Right renal cortex interstitium (tissue), 3 donors: ENCODE results near the gene TOP3B. TPM values are rescaled to one million over a fixed set of nuclear protein-coding genes. Genes with fewer than 3 reads are reported as not detected.
"Not testable (repeated sequence)": the region's sequence is repeated elsewhere in the genome, so short reads cannot be mapped to it uniquely, and the experiment has no call there.

Source experiments
- DNase-seq, 3 donors: peaks; one replicate each; pipeline ENCODE4 v3.0.0-alpha.2; 2013; ENCODE audit warnings: low read depth in 3 of 3, low spot score in 2 of 3
- polyA plus RNA-seq, 3 donors: library from polyadenylated mRNA; unstranded; fragments of 120-200 nt; gene quantifications; one replicate each; pipeline ENCODE4 v1.2.1, GENCODE V29; 2013; ENCODE audit not compliant: insufficient read length in 3 of 3

Gene TOP3B
- polyA plus RNA-seq, 3 donors: 22.4 to 27.8 (median 22.9) TPM

DNA sequence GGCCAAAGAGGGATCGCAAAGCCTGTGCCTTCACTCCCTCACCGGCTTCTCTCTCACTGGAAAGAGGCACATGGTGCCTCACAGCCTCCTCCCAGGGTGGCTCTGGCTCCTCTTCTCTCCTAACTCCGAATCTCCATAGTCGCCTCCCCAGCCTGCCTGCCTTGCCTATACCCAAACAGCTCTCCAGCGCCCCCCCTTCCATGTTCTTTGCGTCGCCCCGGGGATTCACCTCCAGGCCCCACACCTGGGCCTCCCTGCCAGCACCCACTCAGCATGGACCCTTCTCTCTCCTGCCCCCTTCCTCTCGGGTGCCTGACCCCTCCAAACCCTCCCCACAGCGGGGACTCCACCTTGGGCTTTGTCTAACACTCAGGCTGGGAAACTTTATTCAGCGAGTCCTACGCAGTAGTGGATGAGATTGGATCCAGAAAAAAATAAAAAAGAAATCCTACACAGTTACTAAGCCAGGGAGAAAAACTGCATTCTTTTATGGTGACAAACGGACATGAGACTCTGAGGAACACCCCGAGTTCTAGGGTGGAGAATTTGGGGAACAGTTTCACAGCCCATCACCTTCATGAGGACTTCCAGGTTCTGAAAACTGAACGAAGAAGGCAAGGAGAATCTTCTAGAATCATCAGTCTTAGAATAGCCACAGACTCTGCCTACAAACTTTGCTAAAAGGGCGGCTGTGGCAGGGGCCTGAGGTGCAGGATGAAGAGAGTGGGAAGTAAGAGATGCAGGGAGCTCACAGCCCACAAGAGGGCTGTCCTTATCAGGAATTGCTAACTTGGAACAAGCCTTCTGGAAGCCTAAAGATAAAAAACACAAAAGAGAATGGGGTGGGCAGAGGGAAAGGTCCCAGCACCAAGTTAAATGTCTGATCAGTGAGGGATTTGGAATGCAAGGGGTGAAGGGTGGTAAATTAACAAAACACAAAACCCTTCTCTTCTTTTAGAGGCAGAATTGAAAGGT, 35.3 kb downstream of the TOP3B start:
- no peak for DNase-seq

DNA sequence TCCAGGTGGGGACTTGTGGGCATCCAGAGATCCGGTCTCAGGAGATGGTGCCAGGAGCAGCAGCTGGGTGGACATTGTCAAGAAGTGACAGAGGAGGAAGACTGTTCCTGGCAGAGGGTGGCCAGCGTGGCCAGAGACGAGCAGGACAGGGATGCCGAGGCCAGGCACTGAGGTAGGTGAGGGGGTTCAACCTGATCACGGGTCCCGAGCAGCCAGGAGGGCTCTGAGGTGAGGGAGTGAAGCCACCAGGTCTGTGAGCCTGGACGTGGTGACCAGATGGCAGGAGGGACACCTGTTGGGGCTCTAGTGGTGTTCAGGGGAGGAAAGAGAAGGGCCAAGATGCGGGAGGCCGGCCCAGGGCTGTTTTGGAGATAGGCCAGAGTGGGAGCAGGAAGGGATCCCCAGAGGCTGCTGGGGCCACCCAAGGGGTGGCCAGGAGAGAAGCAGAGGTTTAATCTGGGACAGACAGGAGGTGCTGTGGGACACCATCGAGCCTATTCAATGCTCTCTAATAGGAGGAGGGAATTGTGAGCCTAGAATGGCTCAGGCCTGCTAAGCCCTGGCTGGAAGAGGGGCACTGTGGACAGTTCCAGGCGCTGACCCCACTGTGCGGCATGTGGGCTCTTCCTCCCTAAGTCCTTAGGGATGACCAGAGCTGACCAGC, 36.2 kb downstream of the TOP3B start:
- no peak for DNase-seq

DNA sequence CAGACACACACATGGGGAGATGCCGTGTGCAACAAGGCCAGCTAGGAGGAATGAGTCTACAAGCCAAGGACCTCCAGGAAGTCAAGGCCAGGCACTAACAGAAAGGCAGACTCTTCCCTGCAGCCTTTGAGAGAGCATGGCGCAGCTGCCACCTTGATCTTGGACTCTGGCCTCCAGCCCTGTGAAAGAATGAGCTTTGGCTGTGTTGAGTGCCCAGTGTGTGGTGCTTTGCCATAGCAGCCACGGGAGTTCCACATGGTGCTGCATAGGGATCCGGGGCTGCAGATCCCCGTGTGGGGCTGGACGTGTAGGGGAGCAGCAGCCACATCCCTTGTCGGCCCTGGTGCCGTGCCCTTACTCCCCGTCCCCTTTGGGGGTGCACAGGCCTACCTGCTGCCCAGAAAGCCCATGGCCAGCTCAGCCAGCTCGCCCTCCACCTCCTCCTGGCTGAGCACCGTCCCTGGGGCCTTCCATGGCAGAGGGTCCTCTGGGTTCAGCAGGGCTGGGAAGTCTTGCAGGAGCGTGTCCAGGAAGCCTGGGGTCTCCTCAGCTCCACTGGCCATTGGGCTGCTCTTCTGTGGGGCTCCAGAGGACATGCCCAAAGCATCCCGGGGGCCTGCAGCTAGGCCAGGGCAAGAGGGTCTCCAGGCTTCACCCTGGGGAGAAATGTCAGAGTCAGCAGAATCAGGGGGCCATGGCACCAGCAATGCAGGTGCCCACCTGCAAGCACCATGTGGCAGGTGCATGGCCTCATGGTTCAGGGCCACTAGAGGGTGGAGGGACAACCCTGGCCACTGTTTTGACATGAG, 36.9 kb downstream of the TOP3B start:
- no peak for DNase-seq

DNA sequence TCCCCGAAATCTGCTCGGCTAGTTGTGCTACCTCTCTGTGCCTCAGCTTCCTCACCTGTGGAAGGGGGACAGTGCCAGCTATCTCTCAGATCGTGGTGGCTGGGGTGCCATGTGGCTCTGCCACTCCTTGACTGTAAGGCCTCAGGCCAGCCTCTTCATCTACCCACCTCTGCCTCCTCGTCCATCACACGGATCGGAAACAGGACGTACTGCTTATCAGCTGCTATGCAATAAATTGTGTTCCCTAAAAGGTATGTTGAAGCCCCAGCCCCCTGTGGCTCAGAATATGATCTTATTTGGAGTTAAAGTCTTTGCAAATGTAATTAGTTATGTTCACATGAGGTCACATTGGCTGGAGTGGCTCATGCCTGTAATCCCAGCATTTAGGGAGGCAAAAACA, 37.7 kb downstream of the TOP3B start:
- no peak for DNase-seq

DNA sequence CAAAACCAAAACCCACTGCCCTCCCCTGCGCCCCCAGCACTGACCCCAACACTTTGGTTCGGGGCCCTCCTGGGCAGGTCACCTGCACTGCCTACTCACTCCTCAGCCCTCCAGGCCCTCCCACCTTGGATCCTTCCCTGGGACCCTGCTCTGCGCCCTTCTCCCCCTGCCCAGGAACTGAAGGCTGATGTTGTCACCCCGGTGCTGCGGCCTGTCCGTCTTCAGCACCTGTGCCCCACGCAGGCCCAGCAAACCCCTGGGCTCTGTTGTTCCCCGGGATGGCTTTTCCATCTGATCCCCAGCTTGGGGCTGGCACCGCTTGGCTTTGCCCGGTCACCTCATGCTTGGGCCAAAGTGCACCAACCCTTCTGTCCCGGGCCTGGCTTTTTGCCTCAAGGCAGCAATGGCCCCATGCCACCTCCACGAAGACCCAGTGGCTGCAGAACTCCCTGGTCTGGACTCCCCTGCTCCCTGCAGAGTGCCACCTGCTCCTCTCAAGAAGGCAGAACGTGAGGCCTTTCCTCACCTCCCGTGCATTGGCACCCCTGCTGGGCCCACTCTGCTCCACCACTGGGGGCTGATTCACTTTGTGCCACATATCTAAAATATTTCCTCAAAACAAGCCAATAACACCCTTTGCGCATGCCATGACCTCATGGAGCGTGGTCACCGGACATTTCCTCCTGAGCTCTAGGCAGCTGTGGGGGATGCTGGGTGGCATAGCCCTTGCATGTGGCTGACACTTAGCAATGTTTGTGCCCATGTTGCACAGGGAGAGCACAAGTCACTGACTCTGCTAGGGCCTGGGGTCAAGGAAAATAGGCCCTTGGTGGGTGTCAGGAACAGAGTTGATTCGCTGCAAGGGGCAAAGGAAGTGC, 38.8 kb downstream of the TOP3B start:
- no peak for DNase-seq

DNA sequence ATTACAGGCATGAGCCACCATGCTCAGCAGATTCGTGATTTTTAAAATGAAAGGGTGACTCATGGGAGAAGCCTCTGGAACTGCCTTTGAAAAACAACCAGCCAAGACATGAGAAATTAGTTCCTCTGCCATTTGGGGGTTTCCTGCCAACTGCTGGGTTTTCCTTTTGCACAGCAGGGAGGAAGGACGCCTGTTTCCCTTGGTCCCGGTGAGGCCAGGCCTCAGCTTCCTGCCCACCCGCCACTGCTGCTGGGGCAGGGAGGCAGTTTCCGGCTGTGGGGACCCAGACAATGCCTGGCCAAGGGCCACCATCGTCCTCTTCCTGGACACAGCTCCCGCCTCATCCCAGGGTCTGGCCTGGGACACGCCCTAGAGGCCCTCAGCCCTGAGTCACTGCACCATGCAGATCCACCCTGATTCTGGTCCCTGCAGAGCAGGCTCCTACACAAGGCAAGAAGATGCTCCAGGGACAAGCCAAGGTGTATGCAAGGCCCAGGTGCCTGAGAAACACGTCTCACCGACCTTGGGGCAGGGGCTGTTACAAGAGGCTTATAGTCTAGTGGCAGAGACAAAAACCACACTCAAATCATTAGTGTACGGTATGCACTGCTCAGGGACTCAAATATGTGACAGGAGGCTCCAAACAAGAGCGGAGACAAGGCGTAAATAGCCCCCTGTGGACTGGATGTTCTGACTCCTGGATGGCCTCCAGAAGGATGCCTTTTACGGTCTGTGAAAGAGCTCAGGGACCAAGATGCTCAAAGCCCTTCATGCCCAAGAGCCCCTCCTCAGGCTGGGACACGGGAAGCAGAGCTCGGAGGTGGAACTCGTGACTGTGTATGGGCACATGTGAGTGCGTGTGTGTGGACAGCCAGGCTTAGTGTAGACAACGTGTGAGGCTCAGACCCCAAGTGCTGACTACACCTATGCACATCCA, 39.9 kb downstream of the TOP3B start:
- no peak for DNase-seq

DNA sequence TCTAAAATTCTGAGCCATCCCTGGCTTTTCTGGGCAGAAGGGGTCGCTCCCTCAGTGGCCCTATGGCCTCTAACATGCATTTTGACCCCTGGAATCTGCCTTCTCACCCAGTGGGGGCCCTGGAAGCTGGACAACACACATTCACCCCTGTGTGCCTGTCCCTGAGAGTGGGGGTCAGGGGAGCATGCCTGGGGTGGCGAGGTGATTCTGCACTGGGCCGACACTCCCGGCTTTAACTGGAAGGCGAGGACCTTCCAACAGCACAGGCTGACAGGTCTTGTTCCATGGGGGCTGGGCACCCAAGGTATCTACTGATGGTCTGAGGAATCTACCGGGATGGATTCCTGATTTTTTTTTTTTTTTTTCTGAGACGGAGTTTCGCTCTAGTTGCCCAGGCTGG, 40.7 kb downstream of the TOP3B start:
- no peak for DNase-seq

DNA sequence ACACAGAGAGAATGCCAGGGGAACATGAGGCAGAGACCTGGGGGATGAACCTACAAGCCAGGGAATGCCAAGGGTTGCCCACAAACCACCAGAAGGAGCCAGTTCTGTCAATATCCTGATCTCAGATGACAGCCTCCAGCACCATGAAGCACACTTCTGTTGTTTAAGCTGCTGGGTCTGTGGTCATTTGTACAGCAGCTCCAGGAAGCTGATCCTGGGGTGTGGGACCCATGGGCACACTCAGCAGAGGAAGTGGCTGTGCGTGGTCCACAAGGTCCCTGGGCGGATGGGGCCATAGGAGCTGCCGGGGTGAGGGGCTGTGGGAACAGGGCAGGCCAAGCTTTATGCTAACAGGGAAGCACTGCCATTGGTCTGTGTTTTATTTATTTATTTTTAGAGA, 42.1 kb downstream of the TOP3B start:
- DNase-seq: no peak

DNA sequence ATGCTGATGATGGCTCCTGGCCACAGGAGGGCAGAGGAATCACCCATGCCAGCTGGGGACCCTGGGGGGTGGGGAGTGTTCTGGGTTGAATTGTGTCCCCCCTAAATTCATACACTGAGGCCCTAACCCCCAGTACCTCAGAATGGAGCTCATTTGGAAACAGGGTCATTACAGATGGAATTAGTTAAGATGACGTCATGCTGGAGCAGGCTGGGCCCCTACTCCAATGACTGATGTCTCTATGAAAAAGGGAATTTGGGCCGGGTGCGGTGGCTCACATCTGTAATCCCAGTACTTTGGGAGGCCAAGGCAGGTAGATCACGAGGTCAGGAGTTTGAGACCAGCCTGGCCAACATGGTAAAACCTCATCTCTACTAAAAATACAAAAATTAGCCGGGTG, 42.7 kb downstream of the TOP3B start:
- not testable (repeated sequence) for DNase-seq

DNA sequence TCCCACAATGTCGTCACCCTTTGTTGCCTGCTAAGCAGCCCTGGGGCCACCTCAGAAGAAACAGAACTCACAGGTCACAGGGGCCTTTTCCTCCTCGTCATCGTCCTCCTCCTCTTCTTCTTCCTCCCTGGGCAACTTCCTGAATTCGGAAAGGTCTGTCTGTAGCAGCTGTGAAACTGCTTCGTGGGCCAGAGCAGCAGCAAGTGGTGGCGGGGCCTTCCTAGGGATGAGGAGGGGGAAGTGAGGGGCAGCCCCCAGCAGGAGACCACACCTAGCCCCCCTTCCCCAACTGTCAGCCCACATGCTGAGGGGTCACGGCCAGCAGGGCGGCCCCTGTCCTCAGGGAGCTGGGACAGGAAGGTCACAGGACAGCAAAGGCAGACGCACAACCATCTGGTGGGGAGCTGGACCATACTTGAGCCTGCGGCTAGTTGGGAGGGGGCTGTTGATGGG, 43.1 kb downstream of the TOP3B start:
- no peak for DNase-seq

DNA sequence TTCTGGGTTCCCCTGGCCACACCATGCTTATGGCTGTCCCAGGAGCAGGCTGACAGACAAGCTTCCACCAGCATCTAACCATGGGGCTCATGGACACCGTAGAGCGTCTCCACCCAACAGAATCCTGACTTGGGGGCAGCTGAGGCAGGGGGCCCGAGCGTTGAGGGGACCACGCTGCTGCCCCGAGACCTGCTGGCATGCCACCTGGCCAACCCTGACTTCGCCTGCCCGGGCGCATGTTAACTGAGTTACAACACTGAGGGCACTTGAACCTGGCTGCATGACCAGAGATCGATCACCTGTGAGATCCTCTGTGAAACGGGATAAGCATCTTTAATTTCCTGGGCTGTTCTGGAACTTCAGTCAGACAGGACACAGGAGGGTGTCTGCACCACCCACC, 43.7 kb downstream of the TOP3B start:
- DNase-seq: no peak

DNA sequence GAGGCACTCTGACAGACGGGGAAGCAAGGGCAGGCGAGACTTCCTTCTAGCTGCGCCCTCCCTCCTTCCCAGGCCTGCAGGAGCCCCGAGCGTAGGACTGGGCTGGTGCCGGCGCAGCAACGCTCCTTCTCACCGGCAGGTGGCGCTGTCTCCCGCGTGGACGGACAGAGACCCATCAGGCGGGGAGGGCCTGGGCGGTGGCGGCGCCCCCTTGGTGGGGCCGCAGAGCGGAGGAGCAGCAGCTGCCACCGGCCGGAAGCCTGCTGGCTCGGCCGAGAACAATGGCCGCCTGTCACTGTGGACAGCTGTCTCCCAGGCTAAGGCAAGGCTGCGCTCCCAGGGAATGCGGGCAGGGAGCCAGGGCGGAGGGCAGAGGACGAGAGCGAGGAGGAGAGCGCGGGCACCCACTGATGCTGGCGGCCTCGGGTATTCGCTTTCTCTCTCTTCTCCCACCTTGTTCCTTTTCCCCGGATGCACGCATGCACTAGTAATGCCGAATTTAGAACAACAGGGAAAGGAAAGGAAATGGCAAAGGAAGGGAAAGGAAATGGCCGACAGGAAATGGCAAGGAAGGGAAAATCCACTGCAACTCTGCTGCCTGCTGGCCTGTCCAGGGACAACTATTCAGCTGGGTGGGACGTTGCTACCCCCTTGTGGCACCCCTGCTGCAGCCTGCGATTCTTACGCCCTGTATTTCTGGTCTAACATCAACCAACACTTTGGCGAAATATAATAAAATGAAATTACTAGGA, 44.3 kb downstream of the TOP3B start:
- peak; percentile 80 to 82 (median 80) for DNase-seq

DNA sequence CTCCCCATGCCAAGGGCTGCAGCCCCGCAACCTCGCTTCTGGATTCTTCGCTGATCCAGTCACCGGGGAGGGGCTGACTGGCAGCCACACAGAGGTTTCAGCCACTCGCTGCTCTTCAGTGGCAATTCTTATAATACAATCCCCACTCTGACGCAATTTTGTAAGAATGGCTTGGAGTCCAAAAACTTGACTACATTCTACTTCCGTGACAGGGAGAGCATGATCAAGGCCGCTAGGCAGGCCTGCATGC, 44.8 kb downstream of the TOP3B start:
- DNase-seq: no peak

DNA sequence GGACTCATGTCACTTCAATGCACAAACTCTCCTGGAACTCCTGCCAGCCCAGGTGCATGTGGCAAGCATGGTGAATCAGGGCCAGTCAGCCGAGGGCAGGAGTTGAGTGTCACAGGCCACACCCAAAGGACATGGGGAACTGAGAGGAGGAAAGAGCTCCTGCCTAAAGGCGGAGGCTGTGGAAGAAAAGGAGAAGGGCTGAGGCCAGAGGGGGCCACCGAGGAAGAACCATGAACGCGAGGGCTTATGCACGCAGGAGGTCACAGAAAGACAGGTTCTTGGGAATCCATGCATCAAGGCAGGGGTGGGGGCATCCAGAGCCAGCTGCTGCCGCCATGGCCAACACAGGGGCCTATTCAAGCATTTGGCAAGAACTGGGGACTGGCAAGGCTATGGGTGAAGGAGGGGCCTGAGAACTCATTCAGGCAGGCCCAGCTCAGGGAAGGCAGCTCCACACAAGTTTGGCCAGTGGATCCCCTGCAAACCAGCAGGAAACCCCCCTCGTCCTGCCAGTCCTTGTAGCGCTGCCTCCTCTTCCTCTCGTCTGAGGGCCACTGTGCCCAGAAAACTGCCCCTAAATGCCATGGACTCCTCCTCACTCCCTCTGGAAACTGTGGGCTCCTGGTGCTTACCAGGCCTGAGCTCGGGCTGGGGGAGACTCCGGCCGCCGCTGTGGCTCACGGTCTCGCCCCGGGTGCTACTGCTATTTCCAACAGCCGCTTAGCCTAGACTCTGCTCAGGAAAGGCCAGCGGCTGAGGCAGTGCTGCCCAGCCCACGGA, 45.4 kb downstream of the TOP3B start:
- DNase-seq: no peak

DNA sequence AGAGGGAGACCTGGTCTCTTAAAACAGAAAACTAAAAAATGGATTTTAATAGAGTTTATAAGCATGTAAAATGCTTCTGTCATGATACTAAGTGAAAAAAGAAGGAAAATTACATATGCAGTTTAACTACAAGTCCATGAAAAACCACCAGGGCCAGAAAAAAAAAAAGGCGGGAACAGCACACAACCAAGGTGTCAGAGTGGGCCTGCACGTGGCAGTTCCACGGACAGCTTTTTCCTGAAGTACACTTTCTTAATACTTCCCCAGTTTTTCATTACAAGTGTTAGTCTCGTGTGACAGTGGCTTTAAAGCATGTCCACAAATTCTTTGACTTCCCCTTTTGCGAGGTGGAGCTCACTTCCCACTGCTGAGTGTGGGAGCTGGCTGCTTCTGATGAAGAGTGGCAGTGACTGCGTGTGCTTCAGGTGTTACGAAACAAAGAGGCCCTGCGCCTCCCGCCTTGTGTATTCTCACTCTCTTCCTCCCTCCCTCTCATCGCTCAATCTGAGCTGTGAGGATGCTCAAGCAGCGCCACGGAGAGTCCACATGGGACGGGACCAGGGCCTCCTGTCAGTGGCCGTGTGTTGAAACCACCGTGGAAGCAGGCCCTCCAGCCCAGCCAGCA, 46.3 kb downstream of the TOP3B start:
- no peak for DNase-seq

DNA sequence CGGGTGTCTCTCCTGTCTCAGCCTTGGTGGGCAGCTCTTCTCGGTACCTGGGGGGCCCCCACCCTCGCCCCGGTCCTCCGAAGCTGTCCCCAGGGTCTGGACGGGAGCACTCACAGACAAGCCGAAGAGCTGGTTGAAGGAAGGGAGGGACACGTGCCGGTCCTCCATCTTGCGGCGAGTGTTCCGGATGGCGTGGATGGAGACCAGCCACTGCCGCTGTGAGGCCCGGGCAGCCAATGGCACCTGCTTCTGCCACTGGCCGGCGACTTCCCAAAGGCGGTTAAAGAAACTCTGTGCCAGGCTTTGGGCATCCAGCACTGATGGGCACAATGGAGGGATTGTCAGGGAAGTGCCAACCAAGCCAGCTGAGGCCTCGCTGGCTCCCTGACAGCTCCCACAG, 48.7 kb downstream of the TOP3B start:
- DNase-seq: no peak

DNA sequence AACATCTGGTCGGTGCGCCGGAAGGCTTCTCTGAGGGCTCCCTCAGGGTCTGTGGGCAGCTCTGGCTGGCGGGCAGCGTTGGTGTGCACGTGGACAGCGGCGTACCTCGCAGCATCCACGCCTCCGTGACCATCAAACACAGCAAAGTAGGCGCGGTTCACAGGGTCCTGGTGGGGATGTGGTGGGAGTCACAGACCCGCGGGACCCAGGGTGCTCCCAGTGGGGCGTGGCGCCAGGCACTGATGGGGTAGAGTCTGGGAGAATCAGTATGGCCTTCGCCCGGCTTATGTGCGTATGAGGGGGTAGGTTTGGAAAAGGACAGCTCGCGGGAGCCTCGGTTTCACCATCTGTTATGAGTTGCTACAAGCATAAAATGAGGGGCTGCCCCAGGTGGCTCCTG, 49.2 kb downstream of the TOP3B start:
- no peak for DNase-seq
